GM23338 (cell line): ENCODE data around the gene MTRFR. TPM values are rescaled to one million over a fixed set of nuclear protein-coding genes. Genes with fewer than 3 reads are reported as not detected.

Experiments used
- ATAC-seq: fragments of 200-7000 bp; cut with Tn5 transposase; 3 replicates; pipeline ENCODE4 v1.9.1; 2020
- DNase-seq: peaks from one replicate; pipeline ENCODE4 v3.0.0-alpha.2; 2015; ENCODE audit warnings: low spot score
- H2AFZ ChIP-seq: fragments of 200-600 bp; sonication (generic); 2 replicates; pipeline ENCODE4 v1.8.0; 2016; ENCODE audit warnings: antibody characterized with exemption, mild to moderate bottlenecking, moderate library complexity
- H3F3A ChIP-seq: fragments of 200-600 bp; sonication (generic); replicated peaks from 2 replicates; pipeline ENCODE4 v1.8.0; 2017; ENCODE audit warnings: antibody characterized with exemption, mixed run types, low read depth
- H3K27ac ChIP-seq: fragments of 200-600 bp; sonication (generic); 2 replicates; pipeline ENCODE4 v1.6.1; 2016; ENCODE audit warnings: low read depth
- H3K27me3 ChIP-seq: fragments of 200-600 bp; sonication (generic); 2 replicates; pipeline ENCODE4 v1.8.0; 2016; ENCODE audit warnings: mild to moderate bottlenecking, mixed run types, moderate library complexity; ENCODE audit not compliant: insufficient read depth
- H3K36me3 ChIP-seq: fragments of 200-600 bp; sonication (generic); 2 replicates; pipeline ENCODE4 v1.8.0; 2016; ENCODE audit warnings: mild to moderate bottlenecking; ENCODE audit not compliant: insufficient read depth
- H3K4me1 ChIP-seq: fragments of 200-600 bp; sonication (generic); 2 replicates; pipeline ENCODE4 v1.8.0; 2016; ENCODE audit warnings: mild to moderate bottlenecking, moderate library complexity; ENCODE audit not compliant: insufficient read depth
- H3K4me2 ChIP-seq: fragments of 200-600 bp; sonication (generic); 2 replicates; pipeline ENCODE4 v1.7.1; 2017; ENCODE audit warnings: mixed run types
- H3K4me3 ChIP-seq: fragments of 200-600 bp; sonication (generic); 2 replicates; pipeline ENCODE4 v1.6.1; 2016; ENCODE audit warnings: mixed run types
- H3K79me2 ChIP-seq: fragments of 200-600 bp; sonication (generic); replicated peaks from 2 replicates; pipeline ENCODE4 v1.8.0; 2017; ENCODE audit warnings: mild to moderate bottlenecking; ENCODE audit not compliant: insufficient read depth
- H3K9me2 ChIP-seq: fragments of 200-600 bp; sonication (generic); 2 replicates; pipeline ENCODE4 v1.8.0; 2017; ENCODE audit not compliant: insufficient read depth
- H4K20me1 ChIP-seq: fragments of 200-600 bp; sonication (generic); replicated peaks from 2 replicates; pipeline ENCODE4 v1.8.0; 2017; ENCODE audit warnings: mild to moderate bottlenecking; ENCODE audit not compliant: insufficient read depth
- H3K27ac Mint-ChIP-seq: 2 replicates; pipeline ENCODE4 v1.8.0; 2020; ENCODE audit warnings: inconsistent platforms, mild to moderate bottlenecking, moderate library complexity, mixed read lengths
- H3K27me3 Mint-ChIP-seq: 3 replicates; pipeline ENCODE4 v1.8.0; 2022; ENCODE audit warnings: low read depth, mild to moderate bottlenecking, moderate library complexity, mixed read lengths, inconsistent platforms; ENCODE audit not compliant: insufficient read depth, poor library complexity
- H3K36me3 Mint-ChIP-seq: 3 replicates; pipeline ENCODE4 v1.8.0; 2021; ENCODE audit warnings: low read depth, mild to moderate bottlenecking, inconsistent platforms, moderate library complexity, mixed read lengths
- H3K4me1 Mint-ChIP-seq: 3 replicates; pipeline ENCODE4 v1.8.0; 2020; ENCODE audit warnings: mild to moderate bottlenecking, inconsistent platforms, mixed read lengths
- H3K4me3 Mint-ChIP-seq: 3 replicates; pipeline ENCODE4 v1.8.0; 2021; ENCODE audit warnings: moderate library complexity, mild to moderate bottlenecking, inconsistent platforms, mixed read lengths
- H3K9me3 Mint-ChIP-seq: 3 replicates; pipeline ENCODE4 v1.8.0; 2020; ENCODE audit warnings: moderate library complexity, mild to moderate bottlenecking, inconsistent platforms, mixed read lengths
- CREB1 ChIP-seq: fragments of 250-450 bp; sonication (Bioruptor Pico); IDR thresholded peaks from 2 replicates; pipeline ENCODE4 v1.5.0; 2020; ENCODE audit warnings: low read depth, mild to moderate bottlenecking, moderate library complexity
- CTCF ChIP-seq, 2 experiments: fragments of 200-600 bp in 1 of 2; sonication (generic) in 1 of 2; conservative IDR thresholded peaks; 2 replicates each; pipeline versions ENCODE4 v1.5.1 to v1.6.1; 2016 to 2017; ENCODE audit warnings: antibody characterized with exemption in 2 of 2, low read depth in 2 of 2, mild to moderate bottlenecking in 2 of 2, moderate library complexity in 1 of 2
- ETS1 ChIP-seq: IDR thresholded peaks from 2 replicates; pipeline ENCODE4 v1.6.1; 2016; ENCODE audit warnings: antibody characterized with exemption
- EZH2 ChIP-seq: fragments of 200-600 bp; sonication (generic); IDR thresholded peaks from one replicate; pipeline ENCODE4 v1.8.0; 2017; ENCODE audit warnings: antibody characterized with exemption, mild to moderate bottlenecking, low read depth; ENCODE audit not compliant: unreplicated experiment
- EZH2phosphoT487 ChIP-seq: fragments of 200-600 bp; sonication (generic); IDR thresholded peaks from one replicate; pipeline ENCODE4 v1.8.1; 2018; ENCODE audit warnings: antibody characterized with exemption; ENCODE audit not compliant: unreplicated experiment
- JUNB ChIP-seq: IDR thresholded peaks from one replicate; pipeline ENCODE4 v1.6.1; 2016; ENCODE audit warnings: antibody characterized with exemption; ENCODE audit not compliant: unreplicated experiment
- NANOG ChIP-seq: IDR thresholded peaks from 2 replicates; pipeline ENCODE4 v1.6.1; 2016; ENCODE audit warnings: antibody characterized with exemption, borderline replicate concordance
- POLR2AphosphoS5 ChIP-seq: IDR thresholded peaks from 2 replicates; pipeline ENCODE4 v1.6.1; 2016; ENCODE audit warnings: antibody characterized with exemption, low read depth
- REST ChIP-seq: IDR thresholded peaks from one replicate; pipeline ENCODE4 v1.6.1; 2018; ENCODE audit warnings: antibody characterized with exemption; ENCODE audit not compliant: unreplicated experiment
- STAT1 ChIP-seq: IDR thresholded peaks from one replicate; pipeline ENCODE4 v1.6.1; 2016; ENCODE audit warnings: antibody characterized with exemption; ENCODE audit not compliant: unreplicated experiment
- ZNF114 ChIP-seq: fragments of 250-450 bp; sonication (Bioruptor Pico); IDR thresholded peaks from 2 replicates; pipeline ENCODE4 v1.5.0; 2020; ENCODE audit warnings: mild to moderate bottlenecking, moderate library complexity
- ZNF331 ChIP-seq: fragments of 250-450 bp; sonication (Bioruptor Pico); IDR thresholded peaks from 2 replicates; pipeline ENCODE4 v1.5.0; 2020; ENCODE audit warnings: low read depth, mild to moderate bottlenecking, moderate library complexity
- ZNF462 ChIP-seq: fragments of 250-450 bp; sonication (Bioruptor Pico); IDR thresholded peaks from 2 replicates; pipeline ENCODE4 v1.5.0; 2020; ENCODE audit warnings: mild to moderate bottlenecking, moderate library complexity
- polyA plus RNA-seq: library from polyadenylated mRNA; unstranded; fragments of >200 nt; fragmentation: Nextera tagmentation; extraction: Ambion mirVana; gene quantifications from 2 replicates; pipeline ENCODE4 v1.2.1, GENCODE V29; 2016
- total RNA-seq: library from RNA; depleted of rRNA; stranded (reverse); fragments of >200 nt; shearing (Covaris generic); gene quantifications from 2 replicates; pipeline ENCODE4 v1.2.3, GENCODE V29; 2014

The MTRFR gene
- total and polyA plus RNA-seq, 2 experiments from 2014 or later: 14.8 to 38.4 TPM

- Histone ChIP-seq H3K27me3 (no peaks in the 10 kb centered on the region), H4K20me1 (peaks cover 6% of the 10 kb centered on the region; the same call in 1 of the 2 replicates), H3F3A (0 out of 2 replicates have a peak, but pooled peaks cover 15% of the 10 kb centered on the region), H3K79me2 (no peaks in the 10 kb centered on the region), H3K36me3 (peaks cover 16% of the 10 kb centered on the region), H3K4me2 (no peak overlapping the region), H3K4me3 (no peak overlapping the region), H2AFZ (no peak overlapping the region), H3K27ac (0 out of 2 replicates have a peak overlapping the region, but pooled peaks have one; percentile 55), H3K4me1 (peaks cover 11% of the 10 kb centered on the region), H3K9me2 (no peaks in the 10 kb centered on the region)
- no peaks in the 10 kb centered on the region for H3K9me3 Mint-ChIP-seq
- H3K27me3 Mint-ChIP-seq: no peaks in the 10 kb centered on the region
- no peak overlapping the region for H3K4me3 Mint-ChIP-seq
- peaks cover 16% of the 10 kb centered on the region for H3K36me3 Mint-ChIP-seq
- TF ChIP-seq EZH2phosphoT487: no peak
- TF ChIP-seq ZNF331: no peak
- TF ChIP-seq NANOG: no peak
- no peak for TF ChIP-seq POLR2AphosphoS5
- TF ChIP-seq ZNF114 (CRISPR knock-in tag): no peak
- no peak for TF ChIP-seq EZH2
- no peak for TF ChIP-seq JUNB
- TF ChIP-seq CREB1 (CRISPR knock-in tag): no peak
- no peak for TF ChIP-seq CTCF (conservative IDR thresholded peaks at IDR 0.05; ENCODE audit: low read depth in 2 of 2)
- TF ChIP-seq STAT1: no peak
- no peak for TF ChIP-seq REST
- no peak for TF ChIP-seq ZNF462
- no peak for TF ChIP-seq ETS1
- DNase-seq (no peak), ATAC-seq (no peak; the same call in 2 of the 3 replicates)
- peaks cover 7% of the 10 kb centered on the region for H3K4me1 Mint-ChIP-seq
- no peak overlapping the region for H3K27ac Mint-ChIP-seq
These were observed 55.6 kb downstream of the MTRFR start for GRCh38 chr12:123288751-123289346.
